ENCODE data around the gene HAPLN1.

HAPLN1 gene

GRCh38 chr5:83641946-83642345, 78.7 kb downstream of the HAPLN1 start:
- no peak for DNase-seq (ENCODE audit: low read depth)

DNA sequence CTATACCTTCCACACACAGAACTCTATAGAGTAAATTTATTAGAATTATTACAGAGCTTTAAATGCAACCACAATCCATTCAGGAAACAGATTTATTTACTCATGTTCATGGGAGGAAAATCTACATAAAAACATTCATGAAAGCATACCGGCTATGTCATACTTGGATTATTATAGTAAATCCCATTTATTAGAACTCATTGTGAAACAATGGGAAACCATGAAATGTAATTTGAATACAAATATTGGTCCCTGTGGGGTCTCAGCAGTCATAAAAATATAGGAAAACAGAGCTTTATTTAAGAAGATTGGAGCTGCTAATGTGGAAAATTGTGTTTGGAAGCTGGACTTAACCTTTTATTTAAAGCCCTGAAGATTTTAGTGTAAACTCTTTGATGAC, 80.7 kb downstream of the HAPLN1 start:
- DNase-seq (ENCODE audit: low read depth) = no peak

- no peak for DNase-seq (ENCODE audit: low read depth)
Observed at GRCh38 chr5:83636156-83636555, 84.5 kb downstream of the HAPLN1 start.

DNA sequence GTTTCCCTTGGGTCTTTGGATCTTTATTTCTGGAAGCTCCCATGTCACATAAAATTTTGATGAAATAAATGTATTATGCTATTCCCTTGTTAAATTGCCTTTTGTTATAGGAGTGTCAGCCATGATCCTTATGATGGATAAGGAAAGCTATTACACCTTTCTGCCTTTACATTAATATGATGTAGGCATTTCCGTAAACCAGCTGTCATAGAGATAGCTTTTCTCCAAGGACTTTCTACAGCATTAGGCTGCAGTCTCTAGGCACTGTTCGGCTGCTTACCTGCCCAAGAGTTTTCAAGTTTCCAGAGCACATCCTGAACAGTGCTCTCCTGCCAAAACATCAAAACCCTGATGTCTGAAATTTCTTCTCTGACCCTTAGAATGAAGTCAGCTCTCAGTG, 87.4 kb downstream of the HAPLN1 start:
- DNase-seq (ENCODE audit: low read depth) = no peak

- DNase-seq (ENCODE audit: low read depth) = no peak
Observed at GRCh38 chr5:83632874-83633273, 87.8 kb downstream of the HAPLN1 start.

GRCh38 chr5:83628360-83628759, 92.3 kb downstream of the HAPLN1 start:
- DNase-seq (ENCODE audit: low read depth) = no peak

DNA sequence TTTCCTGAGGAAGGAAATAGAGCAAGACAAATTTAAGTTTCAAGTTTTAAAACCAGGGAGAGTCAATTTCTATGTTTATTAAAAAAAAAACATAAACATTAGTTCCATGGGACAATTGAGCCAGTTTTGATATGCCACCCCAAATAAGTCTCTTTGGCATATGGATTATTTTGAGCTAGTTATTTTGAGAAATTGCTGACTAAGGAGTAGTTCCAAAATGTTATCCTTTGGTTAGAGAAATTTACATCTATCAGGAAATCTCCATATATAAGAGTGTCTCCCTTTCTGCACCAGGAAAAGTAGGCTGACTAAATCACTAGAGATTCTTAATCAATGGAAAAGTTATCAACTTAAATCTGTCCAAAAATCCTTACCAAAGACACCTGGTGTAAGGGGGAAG, 105.8 kb downstream of the HAPLN1 start:
- DNase-seq (ENCODE audit: low read depth) = no peak

DNA sequence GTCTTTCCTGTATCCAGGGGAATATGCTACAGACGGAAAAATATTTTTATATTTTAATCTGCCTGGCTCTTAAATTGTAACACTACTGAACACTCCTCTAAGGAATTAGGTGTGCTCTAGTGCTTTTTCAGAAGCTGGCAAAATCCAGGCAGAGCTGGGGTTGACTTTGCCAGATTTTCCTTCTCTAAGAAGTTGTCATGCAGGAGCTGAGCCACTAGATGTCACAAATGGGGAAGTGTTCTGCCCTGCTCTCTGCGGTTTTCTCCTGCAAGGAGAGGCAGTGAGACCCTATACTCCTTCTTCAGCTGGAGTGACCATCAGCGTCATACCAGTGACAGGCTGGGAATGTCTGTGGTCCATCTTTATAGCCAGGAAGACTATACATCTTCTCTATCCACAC, 112.5 kb downstream of the HAPLN1 start:
- DNase-seq (ENCODE audit: low read depth) = no peak

DNA sequence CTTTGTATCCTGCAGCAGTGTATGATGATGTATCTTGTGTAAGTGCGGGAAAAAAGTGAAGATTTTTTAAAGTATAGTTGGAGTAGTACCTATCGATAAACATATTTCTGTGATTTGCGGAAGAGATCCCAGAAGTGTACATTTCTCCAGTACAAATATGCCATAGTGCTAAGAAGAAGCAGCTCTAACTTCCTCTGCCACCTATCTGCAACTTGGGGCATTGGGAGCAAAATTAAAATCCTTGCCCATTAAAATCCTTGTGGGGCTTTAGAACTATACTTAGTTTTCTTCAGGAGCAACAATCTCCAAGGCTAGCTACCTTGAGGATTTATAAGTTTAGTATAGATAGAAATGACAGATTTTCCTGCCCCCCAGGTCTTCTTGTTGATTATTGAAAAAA, 125.4 kb downstream of the HAPLN1 start:
- DNase-seq (ENCODE audit: low read depth) = no peak

DNA sequence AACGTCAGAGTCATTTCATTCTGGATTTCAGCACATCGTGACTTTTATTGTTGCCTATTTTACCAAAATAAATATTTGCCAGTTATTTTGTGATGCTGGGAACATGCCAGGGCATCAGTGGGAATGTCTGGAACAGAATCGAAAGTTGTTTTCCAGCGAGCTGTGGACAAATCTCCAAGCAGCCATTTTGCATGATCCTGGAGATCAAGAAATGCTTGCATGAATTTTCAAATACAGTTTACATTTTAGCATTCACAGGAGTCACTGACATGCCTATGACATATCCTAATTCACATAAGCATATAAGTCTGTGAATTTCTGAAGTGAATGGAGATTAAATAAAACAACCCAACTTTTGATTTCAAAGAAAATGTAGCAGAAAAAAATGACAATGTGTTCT, 129.7 kb downstream of the HAPLN1 start:
- DNase-seq (ENCODE audit: low read depth) = no peak

DNA sequence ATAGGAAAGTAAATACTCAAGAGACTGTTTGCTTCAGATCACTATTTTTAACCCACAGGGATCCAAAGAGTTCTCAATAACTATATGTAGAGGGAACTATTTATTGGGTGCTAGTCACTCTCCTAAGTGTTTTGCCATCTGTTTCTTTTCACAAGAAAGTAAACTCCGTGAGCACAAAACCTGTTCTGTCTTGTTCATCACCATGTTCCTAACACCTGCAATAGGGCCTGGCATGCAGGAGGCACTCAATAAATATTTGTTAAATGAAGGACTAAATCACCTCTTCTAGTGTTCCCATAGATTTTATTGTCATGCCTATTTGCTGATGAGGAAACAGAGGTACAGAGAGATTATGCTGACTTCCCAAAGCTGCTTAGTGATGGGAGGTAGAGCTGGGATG, 130.9 kb downstream of the HAPLN1 start:
- DNase-seq (ENCODE audit: low read depth) = no peak

Data from activated T-cell treated with anti-CD3 and anti-CD28 coated beads for 1 hour (primary cell).